OCI-LY1 (cell line): ENCODE measurements around the gene SMPD3.

Experiments used
- H2AFZ ChIP-seq: fragments of 200-600 bp; sonication (generic), shearing (Covaris generic); 2 replicates; pipeline ENCODE4 v1.6.0; 2014; ENCODE audit warnings: antibody characterized with exemption, mild to moderate bottlenecking, low read length
- H3F3A ChIP-seq: fragments of 200-600 bp; sonication (generic), shearing (Covaris generic); 2 replicates; pipeline ENCODE4 v1.6.0; 2014; ENCODE audit warnings: mild to moderate bottlenecking, antibody characterized with exemption, low read length, moderate library complexity; ENCODE audit not compliant: insufficient read depth
- H3K27ac ChIP-seq: fragments of 200-600 bp; sonication (generic); 2 replicates; pipeline ENCODE4 v1.5.1; 2014; ENCODE audit warnings: low read length, mixed run types, mild to moderate bottlenecking, low read depth; ENCODE audit not compliant: poor library complexity, severe bottlenecking
- H3K27me3 ChIP-seq: fragments of 200-600 bp; sonication (generic); 2 replicates; pipeline ENCODE4 v1.6.0; 2014; ENCODE audit warnings: antibody characterized with exemption, mild to moderate bottlenecking, low read length, moderate library complexity; ENCODE audit not compliant: insufficient read depth
- H3K36me3 ChIP-seq: fragments of 200-600 bp; sonication (generic); 2 replicates; pipeline ENCODE4 v1.6.1; 2014; ENCODE audit warnings: mild to moderate bottlenecking, antibody characterized with exemption, low read length, moderate library complexity, mixed read lengths; ENCODE audit not compliant: insufficient read depth
- H3K4me1 ChIP-seq: fragments of 200-600 bp; sonication (generic); 2 replicates; pipeline ENCODE4 v1.5.1; 2014; ENCODE audit warnings: mild to moderate bottlenecking, low read length, moderate library complexity; ENCODE audit not compliant: insufficient read depth, severe bottlenecking
- H3K4me2 ChIP-seq: fragments of 200-600 bp; sonication (generic), shearing (Covaris generic); 2 replicates; pipeline ENCODE4 v1.6.1; 2014; ENCODE audit warnings: low read length
- H3K4me3 ChIP-seq: fragments of 200-600 bp; sonication (generic); 2 replicates; pipeline ENCODE4 v1.5.1; 2014; ENCODE audit warnings: low read length, low read depth, mild to moderate bottlenecking, mixed read lengths; ENCODE audit not compliant: poor library complexity, severe bottlenecking
- H3K79me2 ChIP-seq: fragments of 200-600 bp; shearing (Covaris generic); 2 replicates; pipeline ENCODE4 v1.6.1; 2016; ENCODE audit warnings: mixed run types, low read length, mixed read lengths; ENCODE audit not compliant: insufficient read depth
- H3K9ac ChIP-seq: fragments of 200-600 bp; sonication (generic), shearing (Covaris generic); 2 replicates; pipeline ENCODE4 v1.6.1; 2014; ENCODE audit warnings: mild to moderate bottlenecking, low read length, mixed read lengths
- H3K9me2 ChIP-seq: fragments of 200-600 bp; sonication (generic), shearing (Covaris generic); 2 replicates; pipeline ENCODE4 v1.6.1; 2014; ENCODE audit warnings: low read depth, mild to moderate bottlenecking, low read length, mixed read lengths
- H3K9me3 ChIP-seq: fragments of 200-600 bp; shearing (Covaris generic); 2 replicates; pipeline ENCODE4 v1.6.1; 2014; ENCODE audit warnings: low read length, mixed read lengths
- H4K20me1 ChIP-seq: fragments of 200-600 bp; sonication (generic), shearing (Covaris generic); 2 replicates; pipeline ENCODE4 v1.6.0; 2016; ENCODE audit warnings: mild to moderate bottlenecking, low read length; ENCODE audit not compliant: insufficient read depth
- CTCF ChIP-seq: fragments of 200-600 bp; sonication (generic), shearing (Covaris generic); IDR thresholded peaks from 2 replicates; pipeline ENCODE4 v1.5.1; 2017; ENCODE audit warnings: mild to moderate bottlenecking, antibody characterized with exemption, low read length, moderate library complexity, mixed read lengths
- EZH2 ChIP-seq: fragments of 200-600 bp; sonication (generic), shearing (Covaris generic); IDR thresholded peaks from 2 replicates; pipeline ENCODE4 v1.8.0; 2017; ENCODE audit warnings: borderline replicate concordance, mixed run types, mild to moderate bottlenecking, antibody characterized with exemption, low read length, moderate library complexity, mixed read lengths

Gene SMPD3

GRCh38 chr16:68454920-68455435, 6.7 kb upstream of the SMPD3 start:
- H2AFZ ChIP-seq = no peak overlapping the region
- no peaks in the 10 kb centered on the region for H3K9me2 ChIP-seq
- TF ChIP-seq EZH2 (no peak), CTCF (no peak)
- H3K4me3 ChIP-seq = no peak overlapping the region
- H3F3A ChIP-seq = no peaks in the 10 kb centered on the region
- H4K20me1 ChIP-seq = no peaks in the 10 kb centered on the region
- H3K4me1 ChIP-seq = no peaks in the 10 kb centered on the region
- H3K9ac ChIP-seq = no peak overlapping the region
- H3K27me3 ChIP-seq = no peaks in the 10 kb centered on the region
- H3K27ac ChIP-seq = no peak overlapping the region
- no peaks in the 10 kb centered on the region for H3K79me2 ChIP-seq
- H3K36me3 ChIP-seq = no peaks in the 10 kb centered on the region
- H3K4me2 ChIP-seq = no peak overlapping the region
- H3K9me3 ChIP-seq = no peaks in the 10 kb centered on the region

- TF ChIP-seq EZH2 (no peak), CTCF (no peak)
- Histone ChIP-seq H3F3A (no peaks in the 10 kb centered on the region), H3K27ac (no peak overlapping the region), H2AFZ (no peak overlapping the region), H3K4me1 (peaks cover 4% of the 10 kb centered on the region), H3K36me3 (no peaks in the 10 kb centered on the region), H3K79me2 (no peaks in the 10 kb centered on the region), H3K9me3 (no peaks in the 10 kb centered on the region), H4K20me1 (no peaks in the 10 kb centered on the region), H3K9ac (no peak overlapping the region), H3K4me2 (no peak overlapping the region), H3K4me3 (no peak overlapping the region), H3K27me3 (no peaks in the 10 kb centered on the region), H3K9me2 (no peaks in the 10 kb centered on the region)
Measured at GRCh38 chr16:68453816-68454215, 5.5 kb upstream of the SMPD3 start.

GRCh38 chr16:68452176-68452575, 3.9 kb upstream of the SMPD3 start:
- H3K27me3 ChIP-seq = no peaks in the 10 kb centered on the region
- no peak overlapping the region for H3K4me2 ChIP-seq
- no peaks in the 10 kb centered on the region for H4K20me1 ChIP-seq
- H3K79me2 ChIP-seq = no peaks in the 10 kb centered on the region
- no peaks in the 10 kb centered on the region for H3K36me3 ChIP-seq
- TF ChIP-seq CTCF = no peak
- H3K9me2 ChIP-seq = no peaks in the 10 kb centered on the region
- no peak overlapping the region for H3K4me3 ChIP-seq
- H3K9me3 ChIP-seq = no peaks in the 10 kb centered on the region
- H3K27ac ChIP-seq = no peak overlapping the region
- H3F3A ChIP-seq = no peaks in the 10 kb centered on the region
- H2AFZ ChIP-seq = no peak overlapping the region
- peaks cover 12% of the 10 kb centered on the region for H3K4me1 ChIP-seq
- H3K9ac ChIP-seq = no peak overlapping the region
